ENCODE results near the gene COPZ1. TPM values are rescaled to one million over a fixed set of nuclear protein-coding genes. Genes with fewer than 3 reads are reported as not detected.

The COPZ1 gene
- total and polyA plus RNA-seq, 8 donors = 14.6 to 133 (median 82.4) TPM

GRCh38 chr12:54287261-54288157 lies 37.4 kb upstream of the COPZ1 start:
- H3K27ac ChIP-seq = peak overlapping the region in 1 of 5 donors; percentile 28
- intact Hi-C loops (cut with DNase I; ENCODE audit: low total_unique reads) = no loop called here
- H3K4me1 ChIP-seq = peaks cover 39 to 66% (median 60%) of the 10 kb centered on the region in 4 donors

DNA sequence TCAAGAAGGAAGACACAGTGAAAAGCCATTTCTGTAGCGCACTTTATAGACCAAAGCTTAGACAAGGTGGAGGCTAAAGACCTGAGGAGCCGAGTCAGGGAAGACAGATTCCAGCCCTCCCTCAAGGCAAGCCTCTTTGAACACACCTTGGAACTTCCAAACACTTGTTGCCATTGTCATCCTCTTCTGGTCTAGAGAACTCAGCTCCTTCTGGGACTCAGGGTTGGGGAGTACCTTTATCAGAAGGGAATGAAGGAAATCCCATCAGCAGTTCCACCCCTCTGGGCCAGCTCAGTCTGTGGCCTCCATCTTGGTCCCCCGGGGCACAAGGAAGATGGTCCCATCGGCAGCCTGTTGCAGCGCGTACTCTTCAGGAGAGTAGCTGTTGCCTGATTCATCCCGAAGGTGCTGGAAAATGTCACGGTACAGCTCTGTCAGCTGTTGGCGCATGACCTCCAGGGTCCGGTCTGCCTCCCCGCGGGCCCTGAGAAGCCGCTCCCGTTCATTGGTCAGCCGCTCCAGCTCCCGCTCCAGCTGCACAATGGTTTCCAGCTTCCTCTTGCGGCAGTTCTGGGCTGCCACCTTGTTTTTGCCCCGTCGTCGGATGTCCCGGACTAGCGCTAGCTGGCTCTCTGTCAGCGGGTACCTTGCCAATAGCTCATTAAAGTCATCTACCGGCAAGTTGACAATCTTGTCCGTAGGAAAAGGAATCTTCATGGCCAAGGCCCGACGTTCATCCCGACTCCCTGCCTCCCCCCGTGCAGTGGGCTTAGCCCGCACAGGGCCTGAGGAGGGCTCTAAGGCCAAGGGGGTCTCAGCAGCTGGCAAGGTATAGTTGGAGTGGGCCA lies 32.6 kb upstream of the COPZ1 start:
- intact Hi-C loops (cut with DNase I; ENCODE audit: low total_unique reads) = loop anchor here (10.0 kb wide), 1 partner anchor 72 kb away; the partner anchor contains the start of gene GPR84
- Histone ChIP-seq H3K4me3 (no peak overlapping the region), H3K27ac (no peak overlapping the region), H3K36me3 (peaks cover 3 to 19% (median 17%) of the 10 kb centered on the region in 4 donors), H3K4me1 (peaks cover 2 to 38% (median 13%) of the 10 kb centered on the region in 4 donors), H3K27me3 (no peaks in the 10 kb centered on the region), H3K9me3 (no peaks in the 10 kb centered on the region)
- no peak for DNase-seq
- TF ChIP-seq POLR2AphosphoS5 (IDR thresholded peaks at IDR 0.05) = no peak
- TF ChIP-seq POLR2A (IDR thresholded peaks at IDR 0.05) = no peak
- TF ChIP-seq CTCF (IDR thresholded peaks at IDR 0.05) = no peak
- TF ChIP-seq EP300 (IDR thresholded peaks at IDR 0.05) = no peak
- 91 to 96% (median 92%) methylated on average over 25 to 30 of the region's 30 CpGs for WGBS, 5 donors

More at GRCh38 chr12:54287261-54288157, 37.4 kb upstream of the COPZ1 start:
- Histone ChIP-seq H3K27me3 (no peaks in the 10 kb centered on the region), H3K36me3 (peaks cover 44 to 65% (median 60%) of the 10 kb centered on the region in 4 donors), H3K9me3 (no peaks in the 10 kb centered on the region), H3K4me3 (no peak overlapping the region)
- WGBS, 5 donors = 64 to 69% (median 66%) methylated on average over 8 of the region's 8 CpGs
- no peak for DNase-seq
- TF ChIP-seq POLR2A (IDR thresholded peaks at IDR 0.05) = no peak
- TF ChIP-seq CTCF (IDR thresholded peaks at IDR 0.05) = no peak

- no peak for DNase-seq
- TF ChIP-seq CTCF (IDR thresholded peaks at IDR 0.05) (no peak), POLR2AphosphoS5 (IDR thresholded peaks at IDR 0.05) (no peak), EP300 (IDR thresholded peaks at IDR 0.05) (no peak), POLR2A (IDR thresholded peaks at IDR 0.05) (no peak)
- no peaks in the 10 kb centered on the region for H3K9me3 ChIP-seq
- intact Hi-C loops (cut with DNase I; ENCODE audit: low total_unique reads) = loop anchor here (10.0 kb wide), 1 partner anchor 72 kb away; the partner anchor contains the start of gene GPR84
- no peak overlapping the region for H3K27ac ChIP-seq
- peaks cover 0 to 32% (median 8%) of the 10 kb centered on the region in 4 donors for H3K4me1 ChIP-seq
- 95 to 99% (median 98%) methylated on average over 7 of the region's 7 CpGs for WGBS, 5 donors
- H3K4me3 ChIP-seq = no peak overlapping the region
- peaks cover 0 to 4% (median 0%) of the 10 kb centered on the region in 3 donors for H3K27me3 ChIP-seq
- H3K36me3 ChIP-seq = peaks cover 0 to 13% (median 11%) of the 10 kb centered on the region in 4 donors
These were observed 32.0 kb upstream of the COPZ1 start for GRCh38 chr12:54292931-54293241.

Measured in stomach (tissue), 9 donors.